H1 (cell line): Measurements from ENCODE around the gene ANKRD12.

Experiments
- BRCA1 ChIP-seq: IDR thresholded peaks from 2 replicates; pipeline ENCODE4 v1.6.1; 2012; ENCODE audit warnings: low read depth, low read length, improper control_type of control experiment
- CBX8 ChIP-seq: fragments of 300-800, 300-1000 bp; sonication (generic); IDR thresholded peaks from 2 replicates; pipeline ENCODE4 v1.7.1; 2016; ENCODE audit warnings: low read depth, low read length, borderline replicate concordance
- CHD7 ChIP-seq: fragments of 300-600 bp; sonication (generic); IDR thresholded peaks from 2 replicates; pipeline ENCODE4 v1.7.1; 2012; ENCODE audit warnings: low read length, moderate library complexity, mild to moderate bottlenecking, inconsistent platforms; ENCODE audit not compliant: insufficient replicate concordance
- MAX ChIP-seq: IDR thresholded peaks from 2 replicates; pipeline ENCODE4 v1.6.1; 2012; ENCODE audit warnings: inconsistent platforms
- POLR2A ChIP-seq, 2 experiments: IDR thresholded peaks; 1 replicate in 1 of 2; 2 replicates in 1 of 2; pipeline ENCODE4 v1.6.1; 2011; ENCODE audit warnings: low read depth in 2 of 2, low read length in 2 of 2, mild to moderate bottlenecking in 2 of 2; ENCODE audit errors: control extremely low read depth in 1 of 2
- SP4 ChIP-seq: IDR thresholded peaks from 2 replicates; pipeline ENCODE4 v1.6.1; 2012; ENCODE audit warnings: low read length, inconsistent platforms
- TAF1 ChIP-seq: IDR thresholded peaks from 2 replicates; pipeline ENCODE4 v1.6.1; 2011; ENCODE audit warnings: mild to moderate bottlenecking, low read depth, low read length
- TEAD4 ChIP-seq: IDR thresholded peaks from 2 replicates; pipeline ENCODE4 v1.6.1; 2012; ENCODE audit warnings: low read depth, low read length, inconsistent platforms, mixed read lengths

GRCh38 chr18:9243029-9243428 lies 106.4 kb downstream of the ANKRD12 start:
- no peak for TF ChIP-seq BRCA1
- TF ChIP-seq CHD7: no peak
- TF ChIP-seq TAF1: no peak
- TF ChIP-seq POLR2A (IDR thresholded peaks at IDR 0.05; ENCODE audit: control extremely low read depth in 1 of 2, low read depth in 2 of 2, low read length in 2 of 2): no peak
- TF ChIP-seq MAX: no peak
- no peak for TF ChIP-seq SP4
- TF ChIP-seq CBX8: no peak
- TF ChIP-seq TEAD4: no peak
